ENCODE results near the gene MRFAP1. TPM values are rescaled to one million over a fixed set of nuclear protein-coding genes. Genes with fewer than 3 reads are reported as not detected.

MRFAP1 gene
- total and polyA plus RNA-seq, 2 of the 4 experiments (the other 2 are of a cell fraction), result 65.4 to 268 TPM

- H4K5ac ChIP-seq (ENCODE audit: low read depth, low read length), result no peak overlapping the region; the same call in 1 of the 2 replicates
- no TSS peak for BruUV-seq (replicated peaks)
- H4K91ac ChIP-seq (ENCODE audit: insufficient read depth, low read depth, low read length), result peak overlapping the region; percentile 54; the same call in 1 of the 2 replicates
- no peak overlapping the region for H2AK5ac ChIP-seq (ENCODE audit: low read depth, low read length)
- H2AFZ ChIP-seq (replicated peaks; ENCODE audit: low read length, poor library complexity), result no peak overlapping the region
- no peaks in the 10 kb centered on the region for H3K9me3 ChIP-seq (ENCODE audit: control insufficient read depth, insufficient read depth, low read length)
- in situ Hi-C loops (cut with MboI; ENCODE audit: low sequenced_read_pairs) (no loop called here), dilution Hi-C loops (cut with HindIII; ENCODE audit: low sequenced_read_pairs, unreplicated experiment) (no loop called here), intact Hi-C loops (cut with micrococcal nuclease) (no loop called here)
- no peaks in the 10 kb centered on the region for H3K79me1 ChIP-seq (ENCODE audit: low read depth in 1 of 2, low read length in 2 of 2)
- H3K4ac ChIP-seq (ENCODE audit: low read depth, low read length), result peak overlapping the region; percentile 0; the same call in 1 of the 2 replicates
- no peak overlapping the region for H3K9ac ChIP-seq (ENCODE audit: low read depth, low read length)
- no peak overlapping the region for H3K56ac ChIP-seq (ENCODE audit: extremely low read depth, insufficient read depth, low read length)
- DNase-seq (peak; percentile 49), ATAC-seq (ENCODE audit: low read depth) (peak; percentile 60)
- H2BK5ac ChIP-seq (ENCODE audit: low read depth, low read length, poor library complexity, severe bottlenecking), result no peak overlapping the region
- no peak for TF ChIP-seq CTCF (conservative IDR thresholded peaks at IDR 0.05; ENCODE audit: low read depth, low read length)
- TF ChIP-seq CEBPB (IDR thresholded peaks at IDR 0.05; ENCODE audit: low read depth, low read length), result peak; percentile 93
- TF ChIP-seq MAFK (IDR thresholded peaks at IDR 0.05; ENCODE audit: low read depth, low read length), result no peak
- no peak for TF ChIP-seq RAD21 (IDR thresholded peaks at IDR 0.05; ENCODE audit: low read length)
- TF ChIP-seq CHD1 (IDR thresholded peaks at IDR 0.05; ENCODE audit: low read depth, low read length), result no peak
- TF ChIP-seq POLR2A (IDR thresholded peaks at IDR 0.05; ENCODE audit: low read depth, low read length), result no peak
- H3K14ac ChIP-seq (replicated peaks; ENCODE audit: low read depth, low read length), result no peak overlapping the region
- CTCF ChIA-PET, result no interaction called here
- 81% methylated on average over 4 of the region's 10 CpGs; no CpG with 5 or more reads in 1 of the 2 experiments for WGBS, 2 experiments (ENCODE audit: extremely low coverage in 2 of 2, insufficient read length in 1 of 2)
- peak overlapping the region; percentile 79 for H2BK120ac ChIP-seq (ENCODE audit: low read depth, low read length)
- no peak overlapping the region for H2AK9ac ChIP-seq (replicated peaks; ENCODE audit: low read depth, low read length, poor library complexity)
- no peak overlapping the region for H3K4me2 ChIP-seq (ENCODE audit: low read depth, low read length)
- H3K27me3 ChIP-seq (ENCODE audit: control insufficient read depth, insufficient read depth, low read length), result no peaks in the 10 kb centered on the region
- H4K8ac ChIP-seq (ENCODE audit: low read depth in 2 of 2, low read length in 2 of 2), result no peak overlapping the region
- no peaks in the 10 kb centered on the region for H3K36me3 ChIP-seq (ENCODE audit: control insufficient read depth, insufficient read depth, low read length)
- H4K20me1 ChIP-seq (ENCODE audit: insufficient read depth, low read length), result no peaks in the 10 kb centered on the region
- no peak overlapping the region for H3K23ac ChIP-seq (ENCODE audit: low read depth, low read length)
- POLR2A ChIA-PET (ENCODE audit: unreplicated experiment), result no interaction called here
- H2BK20ac ChIP-seq (ENCODE audit: low read depth, low read length), result peak overlapping the region; percentile 29; the same call in 1 of the 2 replicates
- H3K27ac ChIP-seq (ENCODE audit: insufficient read depth, low read length), result peak overlapping the region; percentile 29; the same call in 1 of the 2 replicates
- no peak overlapping the region for H2BK15ac ChIP-seq (ENCODE audit: low read depth, low read length)
- H3K4me3 ChIP-seq (ENCODE audit: insufficient read depth, low read depth, low read length), result no peak overlapping the region
- no peak overlapping the region; the same call in 1 of the 2 replicates for H3K18ac ChIP-seq (ENCODE audit: low read depth, low read length)
- no peaks in the 10 kb centered on the region for H3K9me1 ChIP-seq (ENCODE audit: insufficient read depth, low read length)
- H3K4me1 ChIP-seq (ENCODE audit: control insufficient read depth, insufficient read depth, low read length), result peaks cover 4% of the 10 kb centered on the region; the same call in 1 of the 2 replicates
These were observed 7.2 kb upstream of the MRFAP1 start for GRCh38 chr4:6633091-6633906.
